Lung (tissue), 12 donors: ENCODE data around the gene RBKS. TPM values are rescaled to one million over a fixed set of nuclear protein-coding genes. Genes with fewer than 3 reads are reported as not detected.
"Not testable (repeated sequence)": the region's sequence is repeated elsewhere in the genome, so short reads cannot be mapped to it uniquely, and the experiment has no call there.

Experiments used
- ATAC-seq: fragments of 200-7000 bp; cut with Tn5 transposase; one replicate; pipeline ENCODE4 v1.9.1; 2020; ENCODE audit warnings: moderate number of reproducible peaks; ENCODE audit not compliant: insufficient read depth, low FRiP score
- DNase-seq, 3 donors: peaks; one replicate each; pipeline ENCODE4 v3.0.0-alpha.2; 2013 to 2017
- H3K27ac ChIP-seq, 2 donors: one replicate each; pipeline ENCODE4 v1.5.1; 2013; ENCODE audit warnings: mild to moderate bottlenecking in 2 of 2, moderate library complexity in 2 of 2, control low read depth in 1 of 2, inconsistent platforms in 1 of 2, low read depth in 1 of 2, low read length in 1 of 2
- H3K27me3 ChIP-seq, 3 donors: one replicate each; pipeline ENCODE4 v1.5.1; 2013; ENCODE audit warnings: low read length in 2 of 3; ENCODE audit not compliant: control insufficient read depth in 3 of 3, insufficient read depth in 3 of 3
- H3K36me3 ChIP-seq, 4 donors: one replicate each; pipeline ENCODE4 v1.5.1; 2013; ENCODE audit warnings: low read length in 4 of 4, mild to moderate bottlenecking in 1 of 4, moderate library complexity in 1 of 4; ENCODE audit not compliant: control insufficient read depth in 4 of 4, insufficient read depth in 4 of 4
- H3K4me1 ChIP-seq, 5 donors: one replicate each; pipeline ENCODE4 v1.5.1; 2013; ENCODE audit warnings: low read length in 5 of 5, mild to moderate bottlenecking in 2 of 5, moderate library complexity in 1 of 5; ENCODE audit not compliant: control insufficient read depth in 5 of 5, insufficient read depth in 5 of 5
- H3K4me3 ChIP-seq: one replicate; pipeline ENCODE4 v1.5.1; 2013; ENCODE audit warnings: mild to moderate bottlenecking, control low read depth, moderate library complexity
- H3K9ac ChIP-seq, 2 donors: one replicate each; pipeline ENCODE4 v1.5.1; 2013; ENCODE audit warnings: low read length in 2 of 2, control low read depth in 1 of 2; ENCODE audit not compliant: insufficient read depth in 1 of 2
- H3K9me3 ChIP-seq, 4 donors: one replicate each; pipeline ENCODE4 v1.5.1; 2013; ENCODE audit warnings: low read length in 3 of 4, mild to moderate bottlenecking in 1 of 4, moderate library complexity in 1 of 4; ENCODE audit not compliant: control insufficient read depth in 4 of 4, insufficient read depth in 3 of 4
- CTCF ChIP-seq: IDR thresholded peaks from 2 replicates; pipeline ENCODE4 v1.5.1; 2012; ENCODE audit warnings: mild to moderate bottlenecking; ENCODE audit errors: control extremely low read depth, extremely low read depth
- WGBS, 2 donors: extraction: QIAGEN DNeasy Blood & Tissue Kit; methylation state at CpG; one replicate each; pipeline ENCODE4 v1.1.7; 2013; 5-methylcytosine and 5-hydroxymethylcytosine counted together
- polyA plus RNA-seq, 2 donors: library from polyadenylated mRNA; stranded (reverse); fragments of 200-250 nt; gene quantifications; one replicate each; pipeline ENCODE4 v1.2.1, GENCODE V29; 2013
- total RNA-seq, 2 donors: library from RNA; depleted of rRNA in 1 of 2; stranded (reverse); fragments of >200 nt in 1 of 2; gene quantifications; one replicate each; pipeline ENCODE4 v1.2.1, GENCODE V29; 2014 to 2021
- donor health status: control.
- donor health status: control.
- donor health status: Bipolar disorder and iron deficiency.
- donor health status: healthy.
- donor health status: DM: yes; HTN: yes; CAD: no.

The RBKS gene
- total and polyA plus RNA-seq, 4 donors: 3.9 to 5.1 (median 4.9) TPM

GRCh38 chr2:27765621-27766286, 124.4 kb downstream of the RBKS start:
- no peak for TF ChIP-seq CTCF
- 26 to 27% methylated on average over 29 of the region's 29 CpGs for WGBS, 2 donors
- H3K27me3 ChIP-seq: no peaks in the 10 kb centered on the region
- H3K27ac ChIP-seq: peak overlapping the region in 1 of 2 donors; percentile 87
- DNase-seq: peak; percentile 79 to 86 (median 85)
- no peak overlapping the region for H3K4me3 ChIP-seq
- H3K4me1 ChIP-seq: peaks cover 0 to 5% (median 3%) of the 10 kb centered on the region in 5 donors
- H3K36me3 ChIP-seq: no peaks in the 10 kb centered on the region
- peak overlapping the region in 1 of 2 donors; percentile 78 for H3K9ac ChIP-seq
- H3K9me3 ChIP-seq: no peaks in the 10 kb centered on the region
- peak; percentile 78 for ATAC-seq

GRCh38 chr2:27764526-27764925, 125.7 kb downstream of the RBKS start:
- not testable (repeated sequence) for DNase-seq, H3K27ac ChIP-seq

GRCh38 chr2:27763907-27764267, 126.3 kb downstream of the RBKS start:
- Histone ChIP-seq H3K9me3 (no peaks in the 10 kb centered on the region), H3K36me3 (no peaks in the 10 kb centered on the region), H3K27me3 (no peaks in the 10 kb centered on the region), H3K27ac (no peak overlapping the region), H3K4me1 (peaks cover 0 to 5% (median 3%) of the 10 kb centered on the region in 5 donors), H3K9ac (no peak overlapping the region), H3K4me3 (no peak overlapping the region)
- WGBS, 2 donors: 93 to 98% methylated on average over 7 of the region's 7 CpGs
- no peak for ATAC-seq
- DNase-seq: no peak
- no peak for TF ChIP-seq CTCF

More at GRCh38 chr2:27764526-27764925, 125.7 kb downstream of the RBKS start:
- not testable (repeated sequence) for H3K9me3 ChIP-seq, H3K4me1 ChIP-seq, ATAC-seq, H3K27me3 ChIP-seq, H3K36me3 ChIP-seq, H3K9ac ChIP-seq, H3K4me3 ChIP-seq
- 55 to 70% methylated on average over 3 of the region's 3 CpGs for WGBS, 2 donors

GRCh38 chr2:27762951-27763906, 127.0 kb downstream of the RBKS start:
- no peak for ATAC-seq
- no peak overlapping the region for H3K27ac ChIP-seq
- WGBS, 2 donors: 91 to 93% methylated on average over 3 of the region's 3 CpGs

More at GRCh38 chr2:27762951-27763906, 127.0 kb downstream of the RBKS start:
- no peak overlapping the region for H3K9ac ChIP-seq
- no peaks in the 10 kb centered on the region for H3K36me3 ChIP-seq
- no peaks in the 10 kb centered on the region for H3K9me3 ChIP-seq
- no peaks in the 10 kb centered on the region for H3K27me3 ChIP-seq
- no peak overlapping the region for H3K4me3 ChIP-seq
- DNase-seq: no peak
- no peak for TF ChIP-seq CTCF
- peaks cover 0 to 5% (median 3%) of the 10 kb centered on the region in 5 donors for H3K4me1 ChIP-seq
